Mesothelial cell of epicardium (in vitro differentiated cells): Measurements from ENCODE around the gene SLC25A28. TPM values are rescaled to one million over a fixed set of nuclear protein-coding genes. Genes with fewer than 3 reads are reported as not detected.

Source experiments
- DNase-seq, 2 experiments: peaks; one replicate each; pipeline ENCODE4 v3.0.0; 2021; ENCODE audit warnings: low spot score in 2 of 2; ENCODE audit not compliant: unreplicated experiment in 2 of 2
- H3K27ac Mint-ChIP-seq: 2 replicates; pipeline ENCODE4 v1.8.0; 2021; ENCODE audit warnings: mixed read lengths
- H3K27me3 Mint-ChIP-seq: 2 replicates; pipeline ENCODE4 v1.8.0; 2021; ENCODE audit warnings: low read depth, mixed read lengths
- H3K36me3 Mint-ChIP-seq: 2 replicates; pipeline ENCODE4 v1.8.0; 2021; ENCODE audit warnings: mixed read lengths
- H3K4me1 Mint-ChIP-seq: 2 replicates; pipeline ENCODE4 v1.8.0; 2021; ENCODE audit warnings: mixed read lengths
- H3K4me3 Mint-ChIP-seq: 2 replicates; pipeline ENCODE4 v1.8.0; 2021; ENCODE audit warnings: mild to moderate bottlenecking, moderate library complexity, mixed read lengths
- H3K9me3 Mint-ChIP-seq: 2 replicates; pipeline ENCODE4 v1.8.0; 2021; ENCODE audit warnings: mixed read lengths
- CTCF ChIP-seq: fragments of 200-600 bp; sonication (generic); IDR thresholded peaks from one replicate; pipeline ENCODE4 v1.5.0; 2021; ENCODE audit warnings: antibody characterized with exemption; ENCODE audit not compliant: unreplicated experiment
- total RNA-seq: library from RNA; stranded (reverse); gene quantifications from 3 replicates; pipeline ENCODE4 v1.2.1, GENCODE V29; 2021

The SLC25A28 gene
- total RNA-seq, 1 donor from 2014 or later, result 41.2 TPM

GRCh38 chr10:99593312-99593711 is 26.9 kb downstream of the SLC25A28 start:
- Mint-ChIP-seq H3K9me3 (no peaks in the 10 kb centered on the region), H3K27ac (no peak overlapping the region), H3K36me3 (no peaks in the 10 kb centered on the region), H3K27me3 (peaks cover 11% of the 10 kb centered on the region), H3K4me3 (no peak overlapping the region), H3K4me1 (no peaks in the 10 kb centered on the region)
- no peak for TF ChIP-seq CTCF
- DNase-seq, result no peak

- no peaks in the 10 kb centered on the region for H3K4me1 Mint-ChIP-seq
- no peaks in the 10 kb centered on the region for H3K36me3 Mint-ChIP-seq
- no peak overlapping the region for H3K27ac Mint-ChIP-seq
- TF ChIP-seq CTCF, result no peak
- H3K4me3 Mint-ChIP-seq, result no peak overlapping the region
- peaks cover 17% of the 10 kb centered on the region for H3K27me3 Mint-ChIP-seq
- no peaks in the 10 kb centered on the region for H3K9me3 Mint-ChIP-seq
- DNase-seq, result no peak
Measured at GRCh38 chr10:99590799-99591198, 29.4 kb downstream of the SLC25A28 start.

GRCh38 chr10:99583687-99584086 is 36.6 kb downstream of the SLC25A28 start:
- peaks cover 32% of the 10 kb centered on the region for H3K27me3 Mint-ChIP-seq
- no peak overlapping the region for H3K4me3 Mint-ChIP-seq
- H3K36me3 Mint-ChIP-seq, result no peaks in the 10 kb centered on the region
- no peak for TF ChIP-seq CTCF
- no peaks in the 10 kb centered on the region for H3K9me3 Mint-ChIP-seq
- no peaks in the 10 kb centered on the region for H3K4me1 Mint-ChIP-seq
- DNase-seq, result no peak
- H3K27ac Mint-ChIP-seq, result no peak overlapping the region

- peaks cover 32% of the 10 kb centered on the region for H3K27me3 Mint-ChIP-seq
- no peaks in the 10 kb centered on the region for H3K4me1 Mint-ChIP-seq
- no peak for TF ChIP-seq CTCF
- no peak overlapping the region for H3K27ac Mint-ChIP-seq
- no peak for DNase-seq
- H3K4me3 Mint-ChIP-seq, result no peak overlapping the region
- H3K36me3 Mint-ChIP-seq, result no peaks in the 10 kb centered on the region
- no peaks in the 10 kb centered on the region for H3K9me3 Mint-ChIP-seq
Measured at GRCh38 chr10:99582255-99582770, 37.9 kb downstream of the SLC25A28 start.

GRCh38 chr10:99579971-99580370 is 40.3 kb downstream of the SLC25A28 start:
- no peaks in the 10 kb centered on the region for H3K4me1 Mint-ChIP-seq
- TF ChIP-seq CTCF, result no peak
- H3K4me3 Mint-ChIP-seq, result no peak overlapping the region
- H3K36me3 Mint-ChIP-seq, result no peaks in the 10 kb centered on the region
- H3K27me3 Mint-ChIP-seq, result peaks cover 28% of the 10 kb centered on the region
- DNase-seq, result no peak
- H3K27ac Mint-ChIP-seq, result no peak overlapping the region
- H3K9me3 Mint-ChIP-seq, result no peaks in the 10 kb centered on the region

- Mint-ChIP-seq H3K36me3 (no peaks in the 10 kb centered on the region), H3K27ac (no peak overlapping the region), H3K4me3 (no peak overlapping the region), H3K4me1 (peaks cover 7% of the 10 kb centered on the region), H3K9me3 (no peaks in the 10 kb centered on the region), H3K27me3 (peaks cover 16% of the 10 kb centered on the region)
- DNase-seq, result no peak
- TF ChIP-seq CTCF, result no peak
Measured at GRCh38 chr10:99573790-99574189, 46.4 kb downstream of the SLC25A28 start.
